Heart right ventricle (tissue), 16 donors: Measurements from ENCODE around the gene FRAS1. TPM values are rescaled to one million over a fixed set of nuclear protein-coding genes. Genes with fewer than 3 reads are reported as not detected.

Experiments
- ATAC-seq, 8 donors: fragments of 200-7000 bp; cut with Tn5 transposase; one replicate each; pipeline ENCODE4 v1.9.1; 2020; ENCODE audit warnings: mild to moderate bottlenecking in 8 of 8, moderate library complexity in 8 of 8, moderate number of reproducible peaks in 1 of 8
- DNase-seq, 2 donors: peaks; one replicate each; pipeline ENCODE4 v3.0.0-alpha.2; 2020
- H3K27ac ChIP-seq, 10 donors: fragments of 200-600 bp; sonication (generic) in 2 of 10; one replicate each; pipeline versions ENCODE4 v1.5.0 to v1.8.0; 2020 to 2022; ENCODE audit warnings: mild to moderate bottlenecking in 3 of 10
- H3K27me3 ChIP-seq, 7 donors: fragments of 200-600 bp; one replicate each; pipeline ENCODE4 v1.8.0; 2021 to 2022; ENCODE audit warnings: mild to moderate bottlenecking in 2 of 7
- H3K36me3 ChIP-seq, 9 donors: fragments of 200-600 bp; sonication (generic) in 1 of 9; one replicate each; pipeline versions ENCODE4 v1.5.0 to v1.8.0; 2020 to 2022; ENCODE audit warnings: mild to moderate bottlenecking in 2 of 9
- H3K4me1 ChIP-seq, 9 donors: fragments of 200-600 bp; sonication (generic) in 1 of 9; one replicate each; pipeline versions ENCODE4 v1.5.0 to v1.8.0; 2020 to 2022; ENCODE audit warnings: mild to moderate bottlenecking in 4 of 9
- H3K4me3 ChIP-seq, 10 donors: fragments of 200-600 bp; sonication (generic) in 2 of 10; one replicate each; pipeline versions ENCODE4 v1.5.0 to v1.8.0; 2020 to 2022; ENCODE audit warnings: mild to moderate bottlenecking in 7 of 10, moderate library complexity in 2 of 10
- H3K9me3 ChIP-seq, 11 donors: fragments of 200-600 bp in 10 of 11; sonication (generic) in 2 of 11; one replicate each; pipeline versions ENCODE4 v1.5.0 to v1.8.0; 2013 to 2022; ENCODE audit warnings: mild to moderate bottlenecking in 2 of 11, control low read depth in 1 of 11, moderate library complexity in 1 of 11
- WGBS, 2 donors: extraction: QIAGEN DNeasy Blood & Tissue Kit; methylation state at CpG; one replicate each; pipeline ENCODE4 v1.1.7; 2013; ENCODE audit warnings: inconsistent platforms in 1 of 2; 5-methylcytosine and 5-hydroxymethylcytosine counted together
- intact Hi-C, 10 donors: fragments of 100-400 bp; cut with DNase I; formaldehyde crosslinking; loops; one replicate each; pipeline versions ENCODE4 v1.11.1 to v1.14.2; 2022
- polyA plus RNA-seq, 2 donors: library from polyadenylated mRNA; stranded (reverse); fragments of 200-250 nt; gene quantifications; one replicate each; pipeline ENCODE4 v1.2.3, GENCODE V29; 2013
- total RNA-seq, 10 donors: library from RNA; stranded (reverse); fragmentation: NEBNext Ultra II Directional in 3 of 10; extraction: Animal tissue kit (Norgen Biotek cat#: 25700) in 3 of 10; gene quantifications; one replicate each; pipeline versions ENCODE4 v1.2.1 to v1.2.4, GENCODE V29; 2021 to 2023
- TF ChIP-seq, protein P1 (sequence below), 9 donors: fragments of 200-600 bp; sonication (generic) in 2 of 9; IDR thresholded peaks; one replicate each; pipeline versions ENCODE4 v1.5.0 to v1.8.0; 2021 to 2022; ENCODE audit warnings: antibody characterized with exemption in 9 of 9, mild to moderate bottlenecking in 5 of 9, moderate library complexity in 1 of 9
- donor health status: Arrhythmogenic right ventricular cardiomyopathy.
- donor health status: ischemic (EF 13 %, LVEDD 7.1; RV severe dilation, severe dysfunction).
- donor health status: healthy with polysubstance abuse.
- donor health status: DM: no; HTN: yes; CAD: no.
- donor health status: DM: no; HTN: no; CAD: no.
- donor health status: ischemic (EF 25% LVEDD 6.9; RV normal size, moderate dysfunction).
- donor health status: ischemic (EF 25% LVEDD 5.7; RV mildly dilated, moderate dysfunction).
- donor health status: healthy.
- donor health status: DM: yes; HTN: yes; CAD: no.
- donor health status: Ischemic cardiomyopathy.
- donor health status: ischemic (EF 35%, LVEDD 5.7; RV mildly dilated, moderate dysfunction).
- donor health status: nonischemic (EF 11% LVEDD 7.7; RV severe dilation, severe dysfunction).
- donor health status: DM: yes; HTN: yes; CAD: no.
- donor health status: PGD.
- donor health status: ischemic (EF 29% LVEDD 5.4; RV normal size, mild dysfunction).
- donor health status: nonischemic (EF 23%, LVEDD 6.1; RV moderate dilation, normal function).

Gene FRAS1
- total and polyA plus RNA-seq, 12 donors: 0.93 to 6.2 (median 3.1) TPM

DNA sequence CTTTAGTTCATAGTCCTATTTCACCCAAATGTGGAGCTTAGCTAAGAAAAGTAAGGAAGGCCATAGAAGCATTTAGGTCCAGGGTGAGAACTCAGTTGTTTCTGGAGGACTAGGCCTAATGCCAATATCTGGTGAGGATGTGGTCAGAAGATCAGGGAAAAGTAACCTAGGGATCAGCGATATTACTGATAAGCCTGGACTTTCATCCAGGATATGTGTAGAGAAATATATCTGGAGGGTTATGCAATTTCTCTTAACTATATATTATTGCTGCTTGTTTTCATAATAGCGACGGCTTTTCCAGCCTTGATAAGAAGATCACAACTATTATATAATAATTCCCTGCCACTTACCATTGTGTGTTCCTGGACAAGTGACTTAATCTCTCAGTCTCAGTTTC, 81.1 kb downstream of the FRAS1 start:
- intact Hi-C loops: no loop called here
- ATAC-seq (no peak), DNase-seq (no peak)
- TF ChIP-seq, protein P1, sequence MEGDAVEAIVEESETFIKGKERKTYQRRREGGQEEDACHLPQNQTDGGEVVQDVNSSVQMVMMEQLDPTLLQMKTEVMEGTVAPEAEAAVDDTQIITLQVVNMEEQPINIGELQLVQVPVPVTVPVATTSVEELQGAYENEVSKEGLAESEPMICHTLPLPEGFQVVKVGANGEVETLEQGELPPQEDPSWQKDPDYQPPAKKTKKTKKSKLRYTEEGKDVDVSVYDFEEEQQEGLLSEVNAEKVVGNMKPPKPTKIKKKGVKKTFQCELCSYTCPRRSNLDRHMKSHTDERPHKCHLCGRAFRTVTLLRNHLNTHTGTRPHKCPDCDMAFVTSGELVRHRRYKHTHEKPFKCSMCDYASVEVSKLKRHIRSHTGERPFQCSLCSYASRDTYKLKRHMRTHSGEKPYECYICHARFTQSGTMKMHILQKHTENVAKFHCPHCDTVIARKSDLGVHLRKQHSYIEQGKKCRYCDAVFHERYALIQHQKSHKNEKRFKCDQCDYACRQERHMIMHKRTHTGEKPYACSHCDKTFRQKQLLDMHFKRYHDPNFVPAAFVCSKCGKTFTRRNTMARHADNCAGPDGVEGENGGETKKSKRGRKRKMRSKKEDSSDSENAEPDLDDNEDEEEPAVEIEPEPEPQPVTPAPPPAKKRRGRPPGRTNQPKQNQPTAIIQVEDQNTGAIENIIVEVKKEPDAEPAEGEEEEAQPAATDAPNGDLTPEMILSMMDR (IDR thresholded peaks at IDR 0.05): no peak
- H3K4me3 ChIP-seq: no peak overlapping the region
- H3K9me3 ChIP-seq: peaks cover 0 to 3% (median 0%) of the 10 kb centered on the region in 11 donors
- H3K27me3 ChIP-seq: no peaks in the 10 kb centered on the region
- H3K27ac ChIP-seq: no peak overlapping the region
- H3K36me3 ChIP-seq: no peaks in the 10 kb centered on the region
- WGBS, 2 donors: 62 to 74% methylated on average over 3 of the region's 3 CpGs
- H3K4me1 ChIP-seq: no peaks in the 10 kb centered on the region

GRCh38 chr4:78143634-78144033, 86.5 kb downstream of the FRAS1 start:
- no peak for DNase-seq
- intact Hi-C loops: no loop called here
- TF ChIP-seq, protein P1 (IDR thresholded peaks at IDR 0.05): no peak
- no peaks in the 10 kb centered on the region for H3K27me3 ChIP-seq
- H3K36me3 ChIP-seq: no peaks in the 10 kb centered on the region
- no peaks in the 10 kb centered on the region for H3K4me1 ChIP-seq
- 100% methylated on average over 2 of the region's 2 CpGs for WGBS, 2 donors
- no peak overlapping the region for H3K4me3 ChIP-seq
- peaks cover 0 to 6% (median 0%) of the 10 kb centered on the region in 11 donors for H3K9me3 ChIP-seq
- no peak overlapping the region for H3K27ac ChIP-seq
- no peak for ATAC-seq

GRCh38 chr4:78145008-78145407, 87.9 kb downstream of the FRAS1 start:
- Histone ChIP-seq H3K27ac (no peak overlapping the region), H3K27me3 (no peaks in the 10 kb centered on the region), H3K4me3 (no peak overlapping the region), H3K36me3 (no peaks in the 10 kb centered on the region), H3K9me3 (peaks cover 0 to 6% (median 0%) of the 10 kb centered on the region in 11 donors), H3K4me1 (no peaks in the 10 kb centered on the region)
- intact Hi-C loops: no loop called here
- 95 to 97% methylated on average over 4 of the region's 4 CpGs for WGBS, 2 donors
- DNase-seq (no peak), ATAC-seq (no peak)
- TF ChIP-seq, protein P1 (IDR thresholded peaks at IDR 0.05): no peak

- Histone ChIP-seq H3K36me3 (no peaks in the 10 kb centered on the region), H3K4me3 (no peak overlapping the region), H3K4me1 (no peaks in the 10 kb centered on the region), H3K27me3 (no peaks in the 10 kb centered on the region), H3K27ac (no peak overlapping the region), H3K9me3 (peaks cover 0 to 6% (median 0%) of the 10 kb centered on the region in 11 donors)
- 45 to 59% methylated on average over 10 of the region's 10 CpGs for WGBS, 2 donors
- intact Hi-C loops: no loop called here
- DNase-seq (peak in 1 of 2 donors; percentile 6), ATAC-seq (peak in 1 of 8 donors; percentile 11)
- TF ChIP-seq, protein P1 (IDR thresholded peaks at IDR 0.05): no peak
Measured at GRCh38 chr4:78145622-78146021, 88.5 kb downstream of the FRAS1 start.
